AG04450 (cell line): ENCODE results near the gene ZNF516. TPM values are rescaled to one million over a fixed set of nuclear protein-coding genes. Genes with fewer than 3 reads are reported as not detected.

Source experiments
- CTCF ChIA-PET: fragments of 300-600, 350-600 bp; formaldehyde crosslinking; extraction: SDS; loops from one replicate; lab custom pipeline; 2022; ENCODE audit warnings: antibody characterized with exemption, inconsistent platforms; lab: Charles Lee
- POLR2A ChIA-PET: fragments of 350-600 bp; formaldehyde crosslinking; extraction: SDS; loops from one replicate; lab custom pipeline; 2021; ENCODE audit warnings: antibody characterized with exemption, inconsistent platforms; lab: Yijun Ruan, JAX
- DNase-seq: peaks from one replicate; pipeline ENCODE4 v3.0.0-alpha.2; 2011; ENCODE audit warnings: low read depth, low spot score
- H3K27ac ChIP-seq: one replicate; pipeline ENCODE4 v1.5.1; 2012; ENCODE audit warnings: low read depth, low read length, control low read depth
- H3K27me3 ChIP-seq: one replicate; pipeline ENCODE4 v1.6.0; 2012; ENCODE audit warnings: low read length; ENCODE audit not compliant: control insufficient read depth, insufficient read depth
- H3K4me3 ChIP-seq: 2 replicates; pipeline ENCODE4 v1.5.1; 2011; ENCODE audit warnings: mild to moderate bottlenecking, low read depth, low read length, control low read depth
- H3K9me3 ChIP-seq: 2 replicates; pipeline ENCODE4 v1.5.1; 2012; ENCODE audit warnings: low read length; ENCODE audit not compliant: control insufficient read depth, insufficient read depth
- CTCF ChIP-seq: IDR thresholded peaks from 2 replicates; pipeline ENCODE4 v1.5.1; 2011; ENCODE audit warnings: low read depth, low read length, control low read depth, inconsistent platforms
- polyA plus RNA-seq: library from polyadenylated mRNA; depleted of rRNA; stranded (reverse); fragments of >200 nt; gene quantifications from 2 replicates; pipeline ENCODE4 v1.2.3, GENCODE V29; 2011

Gene ZNF516
- polyA plus RNA-seq, 1 experiment, result 15.5 TPM

DNA sequence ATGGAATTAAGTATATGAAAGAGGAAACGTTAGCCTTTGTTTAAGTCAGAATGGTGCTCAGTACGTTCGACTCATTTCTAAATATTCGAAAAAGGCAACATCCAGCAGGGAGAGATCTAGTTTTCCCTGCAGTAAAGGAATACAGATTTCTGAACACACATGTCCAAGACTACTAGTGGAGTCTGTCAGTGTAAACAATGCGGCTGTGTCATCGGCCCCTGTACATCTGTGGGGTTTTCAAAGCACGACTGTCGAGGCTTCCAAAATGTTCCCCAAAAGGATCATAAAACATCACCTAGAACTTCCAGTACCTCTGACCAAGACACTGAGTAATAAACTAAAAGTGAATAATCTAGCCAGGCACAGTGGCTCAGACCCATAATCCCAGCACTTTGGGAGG is 112.8 kb downstream of the ZNF516 start:
- no peaks in the 10 kb centered on the region for H3K27me3 ChIP-seq
- TF ChIP-seq CTCF, result no peak
- ChIA-PET POLR2A (no interaction called here), CTCF (no interaction called here)
- no peaks in the 10 kb centered on the region; the same call in 1 of the 2 replicates for H3K9me3 ChIP-seq
- H3K27ac ChIP-seq, result no peak overlapping the region
- H3K4me3 ChIP-seq, result no peak overlapping the region
- no peak for DNase-seq

- Histone ChIP-seq H3K27ac (no peak overlapping the region), H3K27me3 (no peaks in the 10 kb centered on the region), H3K9me3 (no peaks in the 10 kb centered on the region; the same call in 1 of the 2 replicates), H3K4me3 (no peak overlapping the region)
- CTCF ChIA-PET, result interaction anchor here (0.6 kb wide), 1 partner anchor 8 kb away, joined by 5 read pairs; no protein-coding TSS in a partner anchor
- POLR2A ChIA-PET, result no interaction called here
- peak; percentile 54 for TF ChIP-seq CTCF
- no peak for DNase-seq
Observed at GRCh38 chr18:76380791-76381405, 114.1 kb downstream of the ZNF516 start.

DNA sequence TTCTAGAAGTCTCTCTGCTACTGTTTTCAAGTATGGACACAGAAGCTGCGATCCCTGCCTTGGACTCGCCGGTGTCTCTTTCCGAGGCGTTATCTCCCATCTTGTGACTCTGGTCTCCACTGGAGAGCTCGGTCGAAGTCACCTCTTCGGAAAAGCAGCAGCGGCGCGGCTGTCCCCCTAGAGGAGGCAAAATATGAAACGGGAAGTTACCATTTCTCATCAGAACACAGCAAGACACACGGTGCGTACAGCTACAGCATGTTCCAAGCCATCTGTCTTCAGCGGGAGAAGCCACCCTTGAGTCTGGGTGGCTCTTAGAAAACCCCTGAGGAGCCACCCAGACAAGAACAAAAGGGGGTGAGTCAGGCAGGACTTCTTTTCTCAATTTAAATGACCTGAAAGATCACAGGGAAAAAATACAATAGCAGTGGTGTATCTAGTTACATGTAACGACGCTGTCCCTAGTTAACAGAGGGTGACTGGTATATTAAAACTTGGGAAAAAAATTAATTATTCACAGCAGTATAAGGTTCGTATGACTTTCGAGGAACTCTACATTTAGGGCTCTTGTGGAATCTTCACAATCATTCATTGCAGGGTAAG is 114.8 kb downstream of the ZNF516 start:
- no peaks in the 10 kb centered on the region; the same call in 1 of the 2 replicates for H3K9me3 ChIP-seq
- no peaks in the 10 kb centered on the region for H3K27me3 ChIP-seq
- ChIA-PET CTCF (interaction anchor here (0.6 kb wide), 1 partner anchor 9 kb away, joined by 5 read pairs; no protein-coding TSS in a partner anchor), POLR2A (no interaction called here)
- no peak for TF ChIP-seq CTCF
- H3K27ac ChIP-seq, result no peak overlapping the region
- no peak for DNase-seq
- H3K4me3 ChIP-seq, result no peak overlapping the region

DNA sequence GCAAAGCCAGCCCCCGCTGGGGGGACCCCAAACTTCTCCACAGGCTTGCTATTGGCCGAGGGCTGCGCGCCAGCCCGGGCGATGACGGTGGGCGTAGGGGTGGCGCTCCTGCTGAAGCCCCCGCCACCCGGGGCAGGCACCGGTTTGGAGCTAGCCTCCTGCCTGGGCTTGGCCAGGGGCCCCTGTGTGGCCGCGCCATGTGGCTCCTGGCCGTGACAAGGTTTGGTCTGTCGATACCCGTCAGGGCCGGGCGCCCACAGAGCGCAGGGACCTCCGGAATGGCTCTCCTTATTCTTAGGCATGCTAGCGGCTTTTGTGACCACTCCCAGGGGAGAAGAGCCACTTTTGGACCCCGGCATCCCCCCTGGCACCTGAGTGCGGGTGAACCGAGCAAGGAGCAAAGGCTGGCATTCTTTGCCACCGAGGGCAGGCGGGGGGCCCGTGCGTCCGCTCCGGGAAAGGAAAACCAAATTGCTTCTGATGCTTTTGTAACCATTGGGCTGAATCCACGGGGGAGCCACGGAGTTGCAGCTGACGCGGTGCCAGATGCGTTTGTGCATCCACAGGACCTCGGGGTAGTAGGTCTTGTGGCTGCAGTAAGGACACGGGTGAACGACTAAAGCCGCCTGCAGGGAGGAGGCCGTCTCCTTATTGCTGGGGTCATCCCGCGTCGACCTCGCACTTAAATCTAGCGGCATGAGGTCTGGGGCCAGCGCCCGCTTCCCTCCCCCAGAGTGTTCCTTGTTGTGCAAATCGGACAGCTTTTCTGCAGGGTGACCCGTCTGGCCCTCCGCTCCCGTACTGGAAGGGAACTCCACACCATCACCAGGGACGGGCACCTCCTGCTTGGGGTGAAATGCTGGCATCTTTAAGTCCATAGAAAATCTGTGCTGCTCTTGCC is 115.6 kb downstream of the ZNF516 start:
- TF ChIP-seq CTCF, result no peak
- no peaks in the 10 kb centered on the region for H3K27me3 ChIP-seq
- H3K27ac ChIP-seq, result no peak overlapping the region
- H3K9me3 ChIP-seq, result no peaks in the 10 kb centered on the region; the same call in 1 of the 2 replicates
- DNase-seq, result no peak
- ChIA-PET CTCF (no interaction called here), POLR2A (no interaction called here)
- no peak overlapping the region for H3K4me3 ChIP-seq
